HEK293 (cell line): ENCODE results near the gene FAM234B.

Experiments
- CTCF ChIA-PET: fragments of 350-600 bp; formaldehyde crosslinking; extraction: SDS; loops from one replicate; lab custom pipeline; 2021; ENCODE audit warnings: antibody characterized with exemption; lab: Yijun Ruan, JAX
- POLR2A ChIA-PET: fragments of 300-600 bp; formaldehyde crosslinking; extraction: SDS; loops from one replicate; lab custom pipeline; 2020; ENCODE audit warnings: antibody characterized with exemption, inconsistent platforms; lab: Yijun Ruan, JAX
- H3K27ac ChIP-seq: fragments of 200-500 bp; sonication (Bioruptor generic); 2 replicates; pipeline ENCODE4 v1.5.1; 2014; ENCODE audit warnings: low read depth, low read length, control low read depth, inconsistent platforms; ENCODE audit errors: extremely low read depth
- H3K36me3 ChIP-seq, 2 experiments: fragments of 200-500 bp in 1 of 2; sonication (Bioruptor generic) in 1 of 2; 1 replicate in 1 of 2; 2 replicates in 1 of 2; pipeline ENCODE4 v1.5.1; 2014 to 2017; ENCODE audit warnings: inconsistent platforms in 2 of 2, low read length in 2 of 2; ENCODE audit not compliant: control insufficient read depth in 2 of 2, insufficient read depth in 1 of 2
- H3K4me1 ChIP-seq: fragments of 200-500 bp; sonication (Bioruptor generic); 2 replicates; pipeline ENCODE4 v1.5.1; 2014; ENCODE audit warnings: mild to moderate bottlenecking, low read length, inconsistent platforms; ENCODE audit not compliant: control insufficient read depth, insufficient read depth
- H3K4me3 ChIP-seq: 2 replicates; pipeline ENCODE4 v1.5.1; 2011; ENCODE audit warnings: low read depth, mild to moderate bottlenecking, control low read depth, low read length, moderate library complexity
- H3K9me3 ChIP-seq: fragments of 200-500 bp; sonication (Bioruptor generic); 2 replicates; pipeline ENCODE4 v1.5.1; 2014; ENCODE audit warnings: low read depth, low read length, inconsistent platforms; ENCODE audit not compliant: control insufficient read depth, insufficient read depth
- HOXC10 ChIP-seq: sonication (generic); formaldehyde crosslinking; IDR thresholded peaks from 2 replicates; pipeline ENCODE4 v1.8.1; 2023; ENCODE audit warnings: mild to moderate bottlenecking, missing genetic modification reagents
- KLF7 ChIP-seq: fragments of 450-650 bp; formaldehyde crosslinking; IDR thresholded peaks from 2 replicates; pipeline ENCODE4 v1.5.1; 2016; ENCODE audit warnings: missing biosample characterization, missing genetic modification characterization, borderline replicate concordance
- OSR2 ChIP-seq: fragments of 450-650 bp; formaldehyde crosslinking; IDR thresholded peaks from 2 replicates; pipeline ENCODE4 v1.5.1; 2016; ENCODE audit warnings: missing biosample characterization, missing genetic modification characterization
- PRDM1 ChIP-seq: fragments of 450-650 bp; formaldehyde crosslinking; IDR thresholded peaks from 2 replicates; pipeline ENCODE4; 2016; ENCODE audit warnings: missing biosample characterization, missing genetic modification characterization
- ZNF174 ChIP-seq: fragments of 450-650 bp; formaldehyde crosslinking; IDR thresholded peaks from 2 replicates; pipeline ENCODE4 v1.5.0; 2017; ENCODE audit warnings: missing biosample characterization, mild to moderate bottlenecking, missing genetic modification characterization
- ZNF19 ChIP-seq: fragments of 450-650 bp; formaldehyde crosslinking; IDR thresholded peaks from 2 replicates; pipeline ENCODE4; 2016; ENCODE audit warnings: missing biosample characterization, missing genetic modification characterization, low read depth
- ZNF24 ChIP-seq: fragments of 450-650 bp; formaldehyde crosslinking; IDR thresholded peaks from 2 replicates; pipeline ENCODE4 v1.5.1; 2016; ENCODE audit warnings: missing biosample characterization, missing genetic modification characterization
- ZNF292 ChIP-seq: fragments of 450-650 bp; formaldehyde crosslinking; IDR thresholded peaks from 2 replicates; pipeline ENCODE4 v1.5.1; 2016; ENCODE audit warnings: low read depth, missing biosample characterization, missing genetic modification characterization, borderline replicate concordance
- ZNF600 ChIP-seq: fragments of 450-650 bp; formaldehyde crosslinking; IDR thresholded peaks from 2 replicates; pipeline ENCODE4 v1.5.1; 2016; ENCODE audit warnings: missing biosample characterization, missing genetic modification characterization
- ZNF629 ChIP-seq: fragments of 450-650 bp; formaldehyde crosslinking; IDR thresholded peaks from 2 replicates; pipeline ENCODE4 v1.5.1; 2017; ENCODE audit warnings: missing biosample characterization, missing genetic modification characterization
- ZNF664 ChIP-seq: fragments of 450-650 bp; formaldehyde crosslinking; IDR thresholded peaks from 2 replicates; pipeline ENCODE4 v1.5.1; 2016; ENCODE audit warnings: missing biosample characterization, missing genetic modification characterization
- TF ChIP-seq, protein P1 (sequence below): fragments of 450-650 bp; formaldehyde crosslinking; IDR thresholded peaks from 2 replicates; pipeline ENCODE4 v1.5.1; 2016; ENCODE audit warnings: missing biosample characterization, missing genetic modification characterization, low read depth
- TF ChIP-seq, protein P2 (sequence below): fragments of 450-650 bp; formaldehyde crosslinking; IDR thresholded peaks from 2 replicates; pipeline ENCODE4 v1.5.1; 2017; ENCODE audit warnings: missing biosample characterization, missing genetic modification characterization
- TF ChIP-seq, protein P3 (sequence below): fragments of 450-650 bp; formaldehyde crosslinking; IDR thresholded peaks from 2 replicates; pipeline ENCODE4 v1.5.1; 2017; ENCODE audit warnings: missing biosample characterization, missing genetic modification characterization
- TF ChIP-seq, protein P4 (sequence below): fragments of 450-650 bp; formaldehyde crosslinking; IDR thresholded peaks from 2 replicates; pipeline ENCODE4 v1.5.1; 2016; ENCODE audit warnings: missing biosample characterization, missing genetic modification characterization
- TF ChIP-seq, protein P5 (sequence below): fragments of 450-650 bp; formaldehyde crosslinking; conservative IDR thresholded peaks from 2 replicates; pipeline ENCODE4 v1.5.1; 2016; ENCODE audit warnings: low read depth, missing biosample characterization, missing genetic modification characterization

The FAM234B gene

DNA sequence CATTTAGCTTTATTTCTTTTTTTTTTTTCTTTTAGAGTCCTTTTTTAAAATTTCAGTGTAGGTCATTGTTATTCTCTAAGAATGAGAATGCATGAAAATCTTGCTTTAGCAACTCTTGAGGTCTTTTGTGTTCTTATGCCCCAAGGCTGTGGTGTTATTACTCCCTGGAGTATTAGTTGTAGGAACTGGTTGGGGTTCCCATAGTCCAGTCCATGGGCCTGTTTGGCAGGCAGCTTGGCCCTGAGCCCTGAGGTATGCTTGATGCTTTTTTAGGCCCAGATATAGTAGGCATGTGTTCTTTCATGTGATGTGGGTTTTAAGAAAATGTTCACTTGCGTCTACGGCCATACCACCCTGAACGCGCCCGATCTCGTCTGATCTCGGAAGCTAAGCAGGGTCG lies 1.6 kb downstream of the FAM234B start (continued):
- TF ChIP-seq ZNF600 (tag by site-specific recombination): no peak

DNA sequence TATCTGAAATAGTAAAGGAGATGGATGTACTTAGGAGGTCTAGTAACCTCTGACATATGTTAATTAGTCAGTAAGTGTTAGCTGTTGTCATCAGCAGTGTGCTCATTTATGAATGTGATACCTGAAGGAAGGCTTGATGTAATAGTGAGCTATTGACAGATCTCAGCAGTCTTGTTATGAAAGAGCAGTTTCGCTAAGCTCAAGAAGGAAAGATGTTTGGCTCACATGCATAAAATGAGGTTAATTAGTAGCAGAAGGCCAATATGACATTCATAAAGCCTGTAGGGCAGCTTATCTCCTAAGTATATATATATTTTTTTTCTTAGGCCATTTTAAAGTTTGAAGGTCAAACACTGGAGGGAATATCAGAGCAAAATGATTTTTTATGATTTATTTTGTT lies 2.8 kb downstream of the FAM234B start:
- POLR2A ChIA-PET: no interaction called here
- no peak overlapping the region for H3K27ac ChIP-seq
- no peak overlapping the region for H3K4me3 ChIP-seq
- H3K4me1 ChIP-seq: peaks cover 23% of the 10 kb centered on the region; the same call in 1 of the 2 replicates
- TF ChIP-seq ZNF24 (no peak), HOXC10 (CRISPR knock-in tag) (no peak), ZNF629 (tag by site-specific recombination) (peak; percentile 64; the same call in 1 of the 2 replicates), OSR2 (tag by site-specific recombination) (peak; percentile 63; the same call in 1 of the 2 replicates)
- TF ChIP-seq, protein P1, sequence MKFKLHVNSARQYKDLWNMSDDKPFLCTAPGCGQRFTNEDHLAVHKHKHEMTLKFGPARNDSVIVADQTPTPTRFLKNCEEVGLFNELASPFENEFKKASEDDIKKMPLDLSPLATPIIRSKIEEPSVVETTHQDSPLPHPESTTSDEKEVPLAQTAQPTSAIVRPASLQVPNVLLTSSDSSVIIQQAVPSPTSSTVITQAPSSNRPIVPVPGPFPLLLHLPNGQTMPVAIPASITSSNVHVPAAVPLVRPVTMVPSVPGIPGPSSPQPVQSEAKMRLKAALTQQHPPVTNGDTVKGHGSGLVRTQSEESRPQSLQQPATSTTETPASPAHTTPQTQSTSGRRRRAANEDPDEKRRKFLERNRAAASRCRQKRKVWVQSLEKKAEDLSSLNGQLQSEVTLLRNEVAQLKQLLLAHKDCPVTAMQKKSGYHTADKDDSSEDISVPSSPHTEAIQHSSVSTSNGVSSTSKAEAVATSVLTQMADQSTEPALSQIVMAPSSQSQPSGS (tag by site-specific recombination): 0 out of 2 replicates have a peak, but pooled peaks have one; percentile 9
- TF ChIP-seq, protein P2, sequence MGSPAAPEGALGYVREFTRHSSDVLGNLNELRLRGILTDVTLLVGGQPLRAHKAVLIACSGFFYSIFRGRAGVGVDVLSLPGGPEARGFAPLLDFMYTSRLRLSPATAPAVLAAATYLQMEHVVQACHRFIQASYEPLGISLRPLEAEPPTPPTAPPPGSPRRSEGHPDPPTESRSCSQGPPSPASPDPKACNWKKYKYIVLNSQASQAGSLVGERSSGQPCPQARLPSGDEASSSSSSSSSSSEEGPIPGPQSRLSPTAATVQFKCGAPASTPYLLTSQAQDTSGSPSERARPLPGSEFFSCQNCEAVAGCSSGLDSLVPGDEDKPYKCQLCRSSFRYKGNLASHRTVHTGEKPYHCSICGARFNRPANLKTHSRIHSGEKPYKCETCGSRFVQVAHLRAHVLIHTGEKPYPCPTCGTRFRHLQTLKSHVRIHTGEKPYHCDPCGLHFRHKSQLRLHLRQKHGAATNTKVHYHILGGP: no peak
- TF ChIP-seq, protein P3, sequence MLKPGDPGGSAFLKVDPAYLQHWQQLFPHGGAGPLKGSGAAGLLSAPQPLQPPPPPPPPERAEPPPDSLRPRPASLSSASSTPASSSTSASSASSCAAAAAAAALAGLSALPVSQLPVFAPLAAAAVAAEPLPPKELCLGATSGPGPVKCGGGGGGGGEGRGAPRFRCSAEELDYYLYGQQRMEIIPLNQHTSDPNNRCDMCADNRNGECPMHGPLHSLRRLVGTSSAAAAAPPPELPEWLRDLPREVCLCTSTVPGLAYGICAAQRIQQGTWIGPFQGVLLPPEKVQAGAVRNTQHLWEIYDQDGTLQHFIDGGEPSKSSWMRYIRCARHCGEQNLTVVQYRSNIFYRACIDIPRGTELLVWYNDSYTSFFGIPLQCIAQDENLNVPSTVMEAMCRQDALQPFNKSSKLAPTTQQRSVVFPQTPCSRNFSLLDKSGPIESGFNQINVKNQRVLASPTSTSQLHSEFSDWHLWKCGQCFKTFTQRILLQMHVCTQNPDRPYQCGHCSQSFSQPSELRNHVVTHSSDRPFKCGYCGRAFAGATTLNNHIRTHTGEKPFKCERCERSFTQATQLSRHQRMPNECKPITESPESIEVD: peak; percentile 56
- TF ChIP-seq, protein P4, sequence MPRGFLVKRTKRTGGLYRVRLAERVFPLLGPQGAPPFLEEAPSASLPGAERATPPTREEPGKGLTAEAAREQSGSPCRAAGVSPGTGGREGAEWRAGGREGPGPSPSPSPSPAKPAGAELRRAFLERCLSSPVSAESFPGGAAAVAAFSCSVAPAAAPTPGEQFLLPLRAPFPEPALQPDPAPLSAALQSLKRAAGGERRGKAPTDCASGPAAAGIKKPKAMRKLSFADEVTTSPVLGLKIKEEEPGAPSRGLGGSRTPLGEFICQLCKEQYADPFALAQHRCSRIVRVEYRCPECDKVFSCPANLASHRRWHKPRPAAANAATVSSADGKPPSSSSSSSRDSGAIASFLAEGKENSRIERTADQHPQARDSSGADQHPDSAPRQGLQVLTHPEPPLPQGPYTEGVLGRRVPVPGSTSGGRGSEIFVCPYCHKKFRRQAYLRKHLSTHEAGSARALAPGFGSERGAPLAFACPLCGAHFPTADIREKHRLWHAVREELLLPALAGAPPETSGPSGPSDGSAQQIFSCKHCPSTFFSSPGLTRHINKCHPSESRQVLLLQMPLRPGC (tag by site-specific recombination): peak; percentile 25; the same call in 1 of the 2 replicates
- CTCF ChIA-PET: interaction anchor here (0.8 to 2.8 kb wide), 2 partner anchors 12 to 310 kb away, joined by 3 to 7 read pairs; no protein-coding TSS in a partner anchor
- no peaks in the 10 kb centered on the region for H3K36me3 ChIP-seq
- no peaks in the 10 kb centered on the region for H3K9me3 ChIP-seq

DNA sequence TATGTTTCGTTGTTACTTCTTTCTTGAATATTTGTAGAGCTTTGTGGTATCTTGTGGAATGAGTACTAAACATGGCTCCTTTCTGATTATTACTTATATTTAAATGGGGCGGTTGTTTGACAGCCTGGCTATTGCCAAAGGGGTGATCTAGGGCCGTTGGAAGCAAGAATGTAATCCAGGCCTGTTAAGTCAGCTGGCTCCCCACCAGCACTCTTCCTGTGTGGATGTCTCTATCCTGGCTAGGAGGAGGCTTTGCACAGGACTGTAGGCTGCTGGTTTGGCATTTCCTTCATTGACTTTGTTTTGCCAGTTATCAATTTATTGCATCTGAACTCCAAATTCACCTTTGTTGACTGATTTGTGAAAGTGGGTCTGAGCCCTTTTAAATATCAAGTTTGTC lies 5.6 kb downstream of the FAM234B start:
- Histone ChIP-seq H3K9me3 (no peaks in the 10 kb centered on the region), H3K4me3 (no peak overlapping the region), H3K4me1 (peaks cover 21% of the 10 kb centered on the region; the same call in 1 of the 2 replicates), H3K36me3 (no peaks in the 10 kb centered on the region), H3K27ac (no peak overlapping the region)
- CTCF ChIA-PET: interaction anchor here (2.4 kb wide), 1 partner anchor 162 kb away, joined by 7 read pairs; no protein-coding TSS in a partner anchor
- TF ChIP-seq ZNF292 (tag by site-specific recombination) (no peak), ZNF19 (tag by site-specific recombination) (no peak), KLF7 (tag by site-specific recombination) (no peak), ZNF664 (no peak), HOXC10 (CRISPR knock-in tag) (no peak), ZNF174 (tag by site-specific recombination) (no peak), PRDM1 (tag by site-specific recombination) (no peak)
- TF ChIP-seq, protein P5, sequence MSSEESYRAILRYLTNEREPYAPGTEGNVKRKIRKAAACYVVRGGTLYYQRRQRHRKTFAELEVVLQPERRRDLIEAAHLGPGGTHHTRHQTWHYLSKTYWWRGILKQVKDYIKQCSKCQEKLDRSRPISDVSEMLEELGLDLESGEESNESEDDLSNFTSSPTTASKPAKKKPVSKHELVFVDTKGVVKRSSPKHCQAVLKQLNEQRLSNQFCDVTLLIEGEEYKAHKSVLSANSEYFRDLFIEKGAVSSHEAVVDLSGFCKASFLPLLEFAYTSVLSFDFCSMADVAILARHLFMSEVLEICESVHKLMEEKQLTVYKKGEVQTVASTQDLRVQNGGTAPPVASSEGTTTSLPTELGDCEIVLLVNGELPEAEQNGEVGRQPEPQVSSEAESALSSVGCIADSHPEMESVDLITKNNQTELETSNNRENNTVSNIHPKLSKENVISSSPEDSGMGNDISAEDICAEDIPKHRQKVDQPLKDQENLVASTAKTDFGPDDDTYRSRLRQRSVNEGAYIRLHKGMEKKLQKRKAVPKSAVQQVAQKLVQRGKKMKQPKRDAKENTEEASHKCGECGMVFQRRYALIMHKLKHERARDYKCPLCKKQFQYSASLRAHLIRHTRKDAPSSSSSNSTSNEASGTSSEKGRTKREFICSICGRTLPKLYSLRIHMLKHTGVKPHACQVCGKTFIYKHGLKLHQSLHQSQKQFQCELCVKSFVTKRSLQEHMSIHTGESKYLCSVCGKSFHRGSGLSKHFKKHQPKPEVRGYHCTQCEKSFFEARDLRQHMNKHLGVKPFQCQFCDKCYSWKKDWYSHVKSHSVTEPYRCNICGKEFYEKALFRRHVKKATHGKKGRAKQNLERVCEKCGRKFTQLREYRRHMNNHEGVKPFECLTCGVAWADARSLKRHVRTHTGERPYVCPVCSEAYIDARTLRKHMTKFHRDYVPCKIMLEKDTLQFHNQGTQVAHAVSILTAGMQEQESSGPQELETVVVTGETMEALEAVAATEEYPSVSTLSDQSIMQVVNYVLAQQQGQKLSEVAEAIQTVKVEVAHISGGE (tag by site-specific recombination): no peak
- POLR2A ChIA-PET: no interaction called here
